ENCODE results near the gene BPI.

The BPI gene

GRCh38 chr20:38343311-38344106 is 39.6 kb downstream of the BPI start:
- DNase-seq (ENCODE audit: extremely low read depth, insufficient read length): no peak
- H3K4me3 ChIP-seq (replicated peaks; ENCODE audit: low read depth, low read length): no peak overlapping the region
- no peaks in the 10 kb centered on the region for H3K36me3 ChIP-seq (ENCODE audit: control insufficient read depth, insufficient read depth, low read length)
- no peak for TF ChIP-seq CTCF (IDR thresholded peaks at IDR 0.05; ENCODE audit: insufficient read depth, low read length, poor library complexity, severe bottlenecking)
- no peaks in the 10 kb centered on the region; the same call in 1 of the 2 replicates for H3K27me3 ChIP-seq (replicated peaks; ENCODE audit: control insufficient read depth, insufficient read depth, low read length)

GRCh38 chr20:38344107-38344701 is 40.2 kb downstream of the BPI start:
- Histone ChIP-seq H3K4me3 (replicated peaks; ENCODE audit: low read depth, low read length) (no peak overlapping the region), H3K27me3 (replicated peaks; ENCODE audit: control insufficient read depth, insufficient read depth, low read length) (no peaks in the 10 kb centered on the region; the same call in 1 of the 2 replicates), H3K36me3 (ENCODE audit: control insufficient read depth, insufficient read depth, low read length) (no peaks in the 10 kb centered on the region)
- DNase-seq (ENCODE audit: extremely low read depth, insufficient read length): no peak
- no peak for TF ChIP-seq CTCF (IDR thresholded peaks at IDR 0.05; ENCODE audit: insufficient read depth, low read length, poor library complexity, severe bottlenecking)

GRCh38 chr20:38345643-38346042 is 41.7 kb downstream of the BPI start:
- no peak for TF ChIP-seq CTCF (IDR thresholded peaks at IDR 0.05; ENCODE audit: insufficient read depth, low read length, poor library complexity, severe bottlenecking)
- no peaks in the 10 kb centered on the region; the same call in 1 of the 2 replicates for H3K27me3 ChIP-seq (replicated peaks; ENCODE audit: control insufficient read depth, insufficient read depth, low read length)

GRCh38 chr20:38346247-38346651 is 42.3 kb downstream of the BPI start, which contains the start of gene LBP:
Gene LBP, plus strand, starts transcription at chr20:38346482. Its CDS starts 35 bp downstream, at chr20:38346517.
- Histone ChIP-seq H3K4me3 (replicated peaks; ENCODE audit: low read depth, low read length) (no peak within 1 kb of the TSS), H3K27me3 (replicated peaks; ENCODE audit: control insufficient read depth, insufficient read depth, low read length) (no peaks in the 10 kb centered on the region; the same call in 1 of the 2 replicates), H3K36me3 (ENCODE audit: control insufficient read depth, insufficient read depth, low read length) (no peaks in the 10 kb centered on the region)
- DNase-seq (ENCODE audit: extremely low read depth, insufficient read length): no peak
- TF ChIP-seq CTCF (IDR thresholded peaks at IDR 0.05; ENCODE audit: insufficient read depth, low read length, poor library complexity, severe bottlenecking): no peak

More at GRCh38 chr20:38345643-38346042, 41.7 kb downstream of the BPI start:
- Histone ChIP-seq H3K4me3 (replicated peaks; ENCODE audit: low read depth, low read length) (no peak overlapping the region), H3K36me3 (ENCODE audit: control insufficient read depth, insufficient read depth, low read length) (no peaks in the 10 kb centered on the region)
- DNase-seq (ENCODE audit: extremely low read depth, insufficient read length): no peak

GRCh38 chr20:38346741-38347140 is 42.8 kb downstream of the BPI start:
- TF ChIP-seq CTCF (IDR thresholded peaks at IDR 0.05; ENCODE audit: insufficient read depth, low read length, poor library complexity, severe bottlenecking): no peak
- no peak for DNase-seq (ENCODE audit: extremely low read depth, insufficient read length)
- no peaks in the 10 kb centered on the region; the same call in 1 of the 2 replicates for H3K27me3 ChIP-seq (replicated peaks; ENCODE audit: control insufficient read depth, insufficient read depth, low read length)
- no peaks in the 10 kb centered on the region for H3K36me3 ChIP-seq (ENCODE audit: control insufficient read depth, insufficient read depth, low read length)
- H3K4me3 ChIP-seq (replicated peaks; ENCODE audit: low read depth, low read length): no peak overlapping the region
